ENCODE data around the gene PFN2.

PFN2 gene

GRCh38 chr3:149998946-149999345, 28.3 kb upstream of the PFN2 start:
- Histone ChIP-seq H3K27me3 (ENCODE audit: insufficient read depth, low read depth) (no peaks in the 10 kb centered on the region), H3K4me1 (ENCODE audit: low read depth, poor library complexity, severe bottlenecking) (no peaks in the 10 kb centered on the region), H3K27ac (no peak overlapping the region), H4K20me1 (ENCODE audit: insufficient read depth) (no peaks in the 10 kb centered on the region), H3K36me3 (ENCODE audit: insufficient read depth) (no peaks in the 10 kb centered on the region), H3K79me2 (ENCODE audit: insufficient read depth, low read depth) (no peaks in the 10 kb centered on the region), H3K4me2 (no peak overlapping the region), H2AFZ (ENCODE audit: low read depth) (no peak overlapping the region), H3K9ac (no peak overlapping the region), H3K4me3 (IDR thresholded peaks at IDR 0.05; ENCODE audit: insufficient read depth, low read depth, low read length) (no peak overlapping the region)
- no peak for TF ChIP-seq CTCF (conservative IDR thresholded peaks at IDR 0.05; ENCODE audit: low read depth, low read length)

GRCh38 chr3:149992416-149993058, 21.8 kb upstream of the PFN2 start:
- Histone ChIP-seq H3K4me2 (no peak overlapping the region), H3K36me3 (ENCODE audit: insufficient read depth) (no peaks in the 10 kb centered on the region), H3K9ac (no peak overlapping the region), H3K27me3 (ENCODE audit: insufficient read depth, low read depth) (no peaks in the 10 kb centered on the region), H3K4me1 (ENCODE audit: low read depth, poor library complexity, severe bottlenecking) (no peaks in the 10 kb centered on the region), H4K20me1 (ENCODE audit: insufficient read depth) (no peaks in the 10 kb centered on the region), H3K79me2 (ENCODE audit: insufficient read depth, low read depth) (no peaks in the 10 kb centered on the region), H3K4me3 (IDR thresholded peaks at IDR 0.05; ENCODE audit: insufficient read depth, low read depth, low read length) (no peak overlapping the region), H3K27ac (no peak overlapping the region), H2AFZ (ENCODE audit: low read depth) (no peak overlapping the region)
- no peak for TF ChIP-seq CTCF (conservative IDR thresholded peaks at IDR 0.05; ENCODE audit: low read depth, low read length)

- no peaks in the 10 kb centered on the region for H4K20me1 ChIP-seq (ENCODE audit: insufficient read depth)
- no peak for TF ChIP-seq CTCF (conservative IDR thresholded peaks at IDR 0.05; ENCODE audit: low read depth, low read length)
- no peaks in the 10 kb centered on the region for H3K27me3 ChIP-seq (ENCODE audit: insufficient read depth, low read depth)
- H3K36me3 ChIP-seq (ENCODE audit: insufficient read depth): no peaks in the 10 kb centered on the region
- no peaks in the 10 kb centered on the region for H3K4me1 ChIP-seq (ENCODE audit: low read depth, poor library complexity, severe bottlenecking)
- H3K79me2 ChIP-seq (ENCODE audit: insufficient read depth, low read depth): no peaks in the 10 kb centered on the region
- no peak overlapping the region for H2AFZ ChIP-seq (ENCODE audit: low read depth)
- no peak overlapping the region for H3K9ac ChIP-seq
- no peak overlapping the region for H3K27ac ChIP-seq
- no peak overlapping the region for H3K4me3 ChIP-seq (IDR thresholded peaks at IDR 0.05; ENCODE audit: insufficient read depth, low read depth, low read length)
- no peak overlapping the region for H3K4me2 ChIP-seq
These were observed 19.8 kb upstream of the PFN2 start for GRCh38 chr3:149990423-149990948.

- H2AFZ ChIP-seq (ENCODE audit: low read depth): no peak overlapping the region
- no peaks in the 10 kb centered on the region for H3K27me3 ChIP-seq (ENCODE audit: insufficient read depth, low read depth)
- H3K9ac ChIP-seq: no peak overlapping the region
- no peaks in the 10 kb centered on the region for H3K79me2 ChIP-seq (ENCODE audit: insufficient read depth, low read depth)
- H3K27ac ChIP-seq: no peak overlapping the region
- no peak for TF ChIP-seq CTCF (conservative IDR thresholded peaks at IDR 0.05; ENCODE audit: low read depth, low read length)
- no peak overlapping the region for H3K4me2 ChIP-seq
- no peak overlapping the region for H3K4me3 ChIP-seq (IDR thresholded peaks at IDR 0.05; ENCODE audit: insufficient read depth, low read depth, low read length)
- no peaks in the 10 kb centered on the region for H3K4me1 ChIP-seq (ENCODE audit: low read depth, poor library complexity, severe bottlenecking)
- no peaks in the 10 kb centered on the region for H4K20me1 ChIP-seq (ENCODE audit: insufficient read depth)
- H3K36me3 ChIP-seq (ENCODE audit: insufficient read depth): no peaks in the 10 kb centered on the region
These were observed 18.6 kb upstream of the PFN2 start for GRCh38 chr3:149989307-149989706.
